KOPT-K1 (cell line): ENCODE results near the gene CRTAP.
"Not testable (repeated sequence)": the region's sequence is repeated elsewhere in the genome, so short reads cannot be mapped to it uniquely, and the experiment has no call there.

Source experiments
- H3K27ac ChIP-seq: fragments of 200-600 bp; sonication (generic); 2 replicates; pipeline ENCODE4 v1.5.1; 2016; ENCODE audit warnings: antibody characterized with exemption, mild to moderate bottlenecking, low read depth, low read length; ENCODE audit not compliant: poor library complexity, severe bottlenecking
- H3K36me3 ChIP-seq: fragments of 200-600 bp; sonication (generic); 2 replicates; pipeline ENCODE4 v1.5.1; 2017; ENCODE audit warnings: antibody characterized with exemption, mild to moderate bottlenecking, low read length, moderate library complexity; ENCODE audit not compliant: insufficient read depth
- H3K9me3 ChIP-seq: fragments of 200-600 bp; sonication (generic); 2 replicates; pipeline ENCODE4 v1.5.1; 2017; ENCODE audit warnings: antibody characterized with exemption, low read length, mild to moderate bottlenecking; ENCODE audit not compliant: insufficient read depth, poor library complexity, severe bottlenecking

Gene CRTAP

DNA sequence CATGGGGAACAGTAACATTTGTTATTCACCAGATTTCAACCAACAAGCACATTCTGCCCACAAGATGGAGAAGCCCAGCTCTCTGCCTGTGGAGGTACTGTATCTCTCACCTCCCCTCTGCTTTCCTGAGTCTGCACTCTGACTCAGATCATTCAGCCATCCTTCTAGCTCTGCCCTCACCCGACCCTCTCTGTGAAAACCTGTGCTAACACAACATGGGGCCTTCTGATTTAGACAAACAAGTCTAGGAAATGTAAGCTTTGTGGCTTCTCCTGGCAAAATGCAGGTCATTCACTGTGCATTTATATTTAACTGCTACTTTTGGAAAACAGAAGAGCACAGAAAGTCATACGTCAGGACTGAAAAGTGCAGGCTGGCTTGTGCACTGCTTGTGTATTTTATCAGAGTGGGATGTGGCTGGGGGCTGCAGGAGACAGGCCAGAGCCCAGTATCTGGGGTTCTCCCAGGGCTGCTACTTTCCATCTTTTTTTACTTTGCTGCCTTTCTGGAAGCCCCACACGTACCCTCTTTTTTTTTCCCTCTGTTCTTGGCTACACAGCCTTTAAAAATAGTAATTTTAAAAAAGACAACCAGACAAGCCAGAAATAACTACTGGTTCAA is 54.0 kb downstream of the CRTAP start:
- H3K36me3 ChIP-seq, result no peaks in the 10 kb centered on the region
- H3K9me3 ChIP-seq, result no peaks in the 10 kb centered on the region
- no peak overlapping the region for H3K27ac ChIP-seq

DNA sequence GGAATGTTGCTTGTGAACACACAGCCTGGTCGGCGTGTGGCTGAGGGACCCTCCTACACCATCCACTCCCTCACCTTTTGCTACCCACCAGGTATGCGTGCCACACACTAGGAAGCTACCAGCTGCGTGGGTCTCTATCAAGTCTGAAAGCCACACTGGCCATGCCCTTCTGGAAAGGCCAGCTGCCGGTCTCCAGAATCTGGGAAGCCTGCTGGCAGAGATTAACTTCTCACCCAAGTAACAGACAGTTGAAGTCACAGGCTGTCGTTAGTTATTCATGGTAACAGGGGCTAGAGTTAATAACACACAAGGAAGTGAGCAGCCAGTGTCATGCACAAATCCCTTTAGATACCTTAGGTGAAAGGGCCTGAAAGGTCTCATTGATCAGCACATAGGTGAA is 56.7 kb downstream of the CRTAP start:
- Histone ChIP-seq H3K36me3 (no peaks in the 10 kb centered on the region), H3K9me3 (no peaks in the 10 kb centered on the region), H3K27ac (no peak overlapping the region)

DNA sequence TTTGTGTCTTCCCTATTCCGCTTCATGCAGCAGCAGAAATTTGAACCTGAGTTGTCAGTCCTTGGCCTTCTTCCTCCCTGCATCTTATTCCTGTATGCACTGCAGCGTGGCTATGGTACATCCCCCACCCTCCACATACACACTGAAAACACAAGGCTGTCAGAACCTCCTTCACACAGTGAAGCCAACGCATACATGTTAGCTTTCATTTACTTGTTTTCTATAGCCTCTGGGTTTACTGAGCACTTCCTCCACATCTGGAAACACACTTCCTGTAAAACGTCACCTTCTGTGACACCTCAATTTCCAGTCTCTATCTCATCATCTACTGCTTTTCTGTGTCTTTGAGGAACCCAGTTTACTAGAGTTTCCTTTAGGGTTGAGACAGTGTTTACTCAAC is 57.8 kb downstream of the CRTAP start:
- Histone ChIP-seq H3K27ac (no peak overlapping the region), H3K36me3 (no peaks in the 10 kb centered on the region)

DNA sequence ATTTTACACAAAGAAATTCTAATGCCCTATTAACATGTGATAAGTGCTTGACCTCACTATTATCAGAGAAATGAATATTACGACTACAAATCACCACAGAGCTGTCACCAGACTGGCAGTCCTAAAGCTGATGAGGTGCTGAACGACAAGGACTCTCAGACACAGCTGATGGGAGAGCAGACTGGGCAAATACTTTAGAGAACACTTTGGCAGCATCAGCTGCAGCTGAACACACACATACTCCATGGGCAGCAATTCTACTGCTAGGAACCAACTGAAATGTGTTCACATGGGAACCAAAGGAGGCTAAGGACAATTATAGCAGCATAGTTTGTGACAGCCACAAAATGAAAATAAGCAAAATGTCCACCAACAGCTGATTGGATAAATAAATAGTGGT is 59.3 kb downstream of the CRTAP start:
- Histone ChIP-seq H3K36me3 (no peaks in the 10 kb centered on the region), H3K27ac (no peak overlapping the region), H3K9me3 (peaks cover 3% of the 10 kb centered on the region)

More for the DNA sequence above, 57.8 kb downstream of the CRTAP start:
- no peaks in the 10 kb centered on the region for H3K9me3 ChIP-seq

DNA sequence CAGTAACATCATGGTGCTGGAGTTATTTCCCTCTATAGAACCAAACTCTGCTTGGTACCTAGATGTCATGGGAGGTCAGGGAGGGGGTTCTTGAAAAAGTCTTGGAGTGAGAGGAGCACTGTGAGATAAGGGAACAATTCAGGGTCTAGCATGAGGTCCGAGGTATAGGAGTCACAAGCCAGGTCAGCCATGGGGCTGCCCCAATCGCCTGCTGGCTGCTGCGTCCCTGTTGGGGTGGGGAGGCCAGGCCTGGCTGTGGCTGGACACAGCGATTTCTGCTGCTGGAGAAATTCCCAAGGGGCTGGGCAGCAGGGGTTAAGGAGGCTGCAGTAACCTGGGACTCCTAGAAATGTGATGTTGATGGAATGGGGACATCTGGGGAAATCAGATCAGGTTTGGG is 59.9 kb downstream of the CRTAP start:
- no peaks in the 10 kb centered on the region for H3K36me3 ChIP-seq
- peaks cover 9% of the 10 kb centered on the region for H3K9me3 ChIP-seq
- H3K27ac ChIP-seq, result no peak overlapping the region

DNA sequence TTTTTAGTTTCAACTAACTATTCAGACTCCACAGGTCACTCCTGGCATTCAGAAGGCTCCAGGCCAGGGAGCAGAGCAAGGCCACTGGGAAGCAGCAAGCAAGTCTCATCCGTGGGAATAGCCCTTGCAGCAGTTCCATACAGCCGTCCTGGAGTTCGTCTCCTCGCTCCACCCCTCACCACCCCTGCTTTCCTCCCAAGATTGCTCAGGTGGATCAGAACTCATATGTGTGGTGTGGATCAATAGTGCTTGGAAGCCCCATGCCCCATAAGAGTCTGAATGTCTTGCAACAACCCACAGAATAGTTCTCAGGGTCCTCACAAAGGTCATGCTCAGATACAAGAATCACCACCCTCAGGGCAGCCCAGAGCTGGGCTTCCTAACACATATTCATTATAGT is 60.3 kb downstream of the CRTAP start:
- Histone ChIP-seq H3K27ac (no peak overlapping the region), H3K9me3 (peaks cover 13% of the 10 kb centered on the region), H3K36me3 (no peaks in the 10 kb centered on the region)

DNA sequence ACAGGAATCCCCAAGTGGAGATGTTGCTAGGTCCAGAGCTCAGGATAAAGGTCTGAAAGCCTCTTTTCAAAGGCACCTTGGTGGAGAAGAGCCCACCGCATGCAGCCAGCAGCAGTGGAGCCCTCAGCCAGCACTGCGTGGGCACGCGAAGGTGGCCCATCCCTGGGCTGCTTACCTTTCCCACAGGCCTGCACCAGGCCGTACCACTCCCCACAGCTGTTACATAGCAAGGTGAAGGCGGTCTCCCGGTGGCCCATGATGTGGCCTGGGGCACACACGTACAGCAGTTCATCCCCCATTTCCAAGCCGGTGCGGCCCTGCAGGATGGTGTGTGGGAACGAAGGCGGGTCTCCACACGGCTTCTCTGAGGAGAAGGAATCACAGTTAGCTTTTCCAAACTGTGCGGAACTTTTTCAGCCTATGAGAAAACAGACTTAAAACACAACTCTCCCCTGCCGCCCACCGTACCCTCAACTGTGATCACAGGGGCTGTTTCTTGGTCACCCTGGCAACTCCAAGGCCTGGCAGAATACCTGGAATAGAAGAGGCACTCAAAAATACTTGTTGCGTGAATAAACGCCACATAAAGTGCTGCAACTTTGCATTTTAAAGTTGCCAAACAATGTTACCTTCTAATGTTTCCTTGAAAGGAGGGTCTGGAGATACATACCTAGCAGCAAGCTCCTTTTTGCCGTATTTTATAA is 61.0 kb downstream of the CRTAP start:
- H3K27ac ChIP-seq, result no peak overlapping the region
- H3K36me3 ChIP-seq, result no peaks in the 10 kb centered on the region
- peaks cover 19% of the 10 kb centered on the region for H3K9me3 ChIP-seq

DNA sequence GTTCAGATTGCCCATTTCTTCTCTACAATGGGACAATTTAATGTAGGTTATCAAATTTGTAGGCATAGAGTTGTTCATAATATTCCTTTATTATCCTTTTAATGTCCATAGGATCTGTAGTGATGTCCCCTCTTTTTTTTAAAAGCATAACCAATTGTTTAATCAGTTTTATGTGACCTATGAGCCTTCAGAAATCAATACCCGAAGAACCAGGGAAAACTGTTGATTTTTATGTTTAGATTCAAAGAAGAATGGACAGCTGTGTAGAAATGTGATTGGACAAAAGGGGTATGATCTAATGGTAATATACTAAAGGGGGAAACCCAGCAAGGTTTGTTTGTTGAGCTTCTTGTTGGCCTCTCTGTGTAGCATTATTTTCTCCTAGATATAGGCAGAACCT is 65.3 kb downstream of the CRTAP start:
- Histone ChIP-seq H3K27ac (no peak overlapping the region), H3K9me3 (peaks cover 19% of the 10 kb centered on the region), H3K36me3 (no peaks in the 10 kb centered on the region)

DNA sequence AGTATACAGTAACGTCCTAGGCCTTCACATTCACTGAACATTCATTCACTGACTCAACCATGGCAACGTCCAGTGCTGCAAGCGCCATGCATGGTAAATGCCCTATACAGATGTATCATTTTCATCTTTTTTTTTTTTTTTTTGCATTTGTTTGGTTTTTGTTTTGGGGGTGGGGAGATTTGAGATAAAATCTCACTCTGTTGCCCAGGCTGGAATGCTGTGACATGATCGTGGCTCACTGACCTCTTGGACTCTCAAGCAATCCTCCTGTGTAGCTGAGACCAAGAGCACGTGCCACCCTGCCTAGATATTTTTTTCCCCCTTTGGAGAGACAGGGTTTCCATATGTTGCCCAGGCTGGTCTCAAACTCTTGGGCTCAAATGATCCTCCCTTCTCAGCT is 67.4 kb downstream of the CRTAP start:
- H3K27ac ChIP-seq, result no peak overlapping the region
- no peaks in the 10 kb centered on the region for H3K36me3 ChIP-seq
- H3K9me3 ChIP-seq, result peaks cover 19% of the 10 kb centered on the region

DNA sequence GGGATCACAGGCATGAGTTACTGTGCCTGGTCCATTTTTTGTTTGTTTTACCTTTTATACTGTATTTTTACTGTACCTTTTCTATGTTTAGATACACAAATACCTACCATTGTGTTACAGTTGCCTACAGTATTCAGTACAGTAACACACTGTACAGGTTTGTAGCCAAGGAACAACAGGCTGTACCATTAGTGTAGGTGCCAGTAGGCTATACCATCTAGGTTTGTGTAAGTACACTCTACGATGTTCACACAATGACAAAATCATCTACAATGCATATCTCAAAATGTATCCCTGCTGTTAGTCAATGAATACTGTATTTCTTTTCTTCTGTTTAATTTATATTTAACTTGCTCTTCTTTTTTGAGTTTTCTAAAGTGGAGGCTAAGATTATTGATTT is 67.8 kb downstream of the CRTAP start:
- not testable (repeated sequence) for H3K27ac ChIP-seq, H3K36me3 ChIP-seq
- H3K9me3 ChIP-seq, result peaks cover 19% of the 10 kb centered on the region

DNA sequence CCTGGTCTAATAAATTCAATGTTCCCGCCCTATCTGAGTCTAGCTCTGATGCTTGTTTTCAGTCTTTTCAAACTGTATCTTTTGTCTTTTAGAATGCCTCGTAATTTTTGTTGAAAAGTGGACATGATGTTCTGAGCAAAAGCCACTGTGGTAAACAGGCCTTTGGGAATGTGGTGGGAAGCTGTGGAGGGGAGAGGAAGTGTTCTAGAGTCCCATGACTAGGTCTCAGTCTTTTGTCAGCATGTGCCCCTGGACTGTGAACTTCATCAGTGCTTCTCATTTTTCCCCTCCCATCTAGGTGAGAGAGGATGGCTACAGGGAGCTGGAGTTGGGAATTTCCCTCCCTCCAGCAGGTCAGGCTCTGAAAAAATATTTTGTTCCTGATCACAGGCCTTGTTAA is 71.0 kb downstream of the CRTAP start:
- H3K27ac ChIP-seq, result no peak overlapping the region
- H3K36me3 ChIP-seq, result no peaks in the 10 kb centered on the region
- no peaks in the 10 kb centered on the region for H3K9me3 ChIP-seq

DNA sequence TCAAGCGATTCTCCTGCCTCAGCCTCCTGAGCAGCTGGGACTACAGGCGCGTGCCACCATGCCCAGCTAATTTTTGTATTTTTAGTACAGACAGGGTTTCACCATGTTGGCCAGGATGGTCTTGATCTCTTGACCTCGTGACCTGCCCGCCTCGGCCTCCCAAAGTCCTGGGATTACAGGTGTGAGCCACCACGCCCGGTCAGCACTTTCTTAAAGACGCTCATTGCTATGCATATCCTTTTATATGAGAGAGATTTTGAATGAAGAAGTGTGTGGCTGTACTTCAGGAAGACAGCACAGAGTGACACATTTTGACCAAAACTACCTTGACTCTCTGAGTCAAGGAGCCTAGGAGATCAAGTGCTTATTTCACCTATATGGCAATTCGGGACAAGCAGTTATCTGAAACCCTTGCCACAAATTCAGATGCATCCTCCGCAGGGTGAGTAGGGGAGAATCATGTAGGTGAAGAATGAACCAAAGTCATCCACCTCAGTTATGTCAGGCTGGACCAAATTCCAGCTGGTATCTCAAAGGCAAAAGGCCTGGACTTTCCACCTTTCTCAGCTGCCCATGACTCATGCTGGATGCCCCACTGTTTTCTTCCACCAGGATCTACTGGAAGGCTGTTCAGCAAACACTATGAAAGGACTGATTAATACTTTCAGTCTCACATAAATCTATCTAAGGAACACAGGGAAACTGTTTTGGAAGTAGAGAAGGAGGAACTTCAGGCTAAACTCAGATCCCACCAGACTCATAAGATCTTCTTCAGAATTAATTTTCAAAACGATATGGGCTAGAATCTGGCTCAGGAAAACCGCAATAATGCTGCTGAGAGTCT is 72.9 kb downstream of the CRTAP start:
- no peak overlapping the region for H3K27ac ChIP-seq
- no peaks in the 10 kb centered on the region for H3K9me3 ChIP-seq
- H3K36me3 ChIP-seq, result no peaks in the 10 kb centered on the region

DNA sequence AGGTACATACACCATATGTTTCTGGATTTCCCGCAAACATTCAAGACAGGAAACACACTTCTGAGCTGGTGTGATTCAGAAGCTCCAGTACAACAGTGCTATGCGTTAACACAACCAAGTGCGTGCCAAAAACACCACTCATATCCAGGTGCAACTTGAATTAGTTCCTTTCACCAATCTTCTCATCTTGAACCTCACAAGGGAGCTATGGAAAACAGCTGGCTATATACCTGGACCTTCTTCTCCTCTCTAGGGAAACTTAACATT is 73.5 kb downstream of the CRTAP start:
- Histone ChIP-seq H3K36me3 (no peaks in the 10 kb centered on the region), H3K27ac (no peak overlapping the region), H3K9me3 (no peaks in the 10 kb centered on the region)

DNA sequence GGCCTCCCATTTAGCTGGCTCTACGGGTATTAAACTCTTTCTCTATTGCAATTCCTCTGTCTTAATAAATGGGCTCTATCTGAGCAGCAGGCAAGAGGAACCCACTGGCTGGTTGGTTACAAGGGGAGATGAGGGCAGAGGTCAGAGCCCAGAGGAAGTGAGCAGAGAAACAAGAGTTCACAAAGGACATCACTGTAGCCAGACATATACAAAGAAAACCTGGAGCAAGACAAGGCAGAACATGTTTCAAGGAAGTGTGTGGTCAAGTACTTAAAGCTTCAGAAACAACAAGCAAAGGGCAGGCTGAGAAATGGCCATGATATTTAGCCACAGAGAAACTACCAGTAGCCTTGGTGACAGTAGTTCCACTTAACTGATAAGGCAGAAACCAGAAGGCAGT is 80.5 kb downstream of the CRTAP start:
- H3K36me3 ChIP-seq, result no peaks in the 10 kb centered on the region
- no peak overlapping the region for H3K27ac ChIP-seq
- no peaks in the 10 kb centered on the region for H3K9me3 ChIP-seq

DNA sequence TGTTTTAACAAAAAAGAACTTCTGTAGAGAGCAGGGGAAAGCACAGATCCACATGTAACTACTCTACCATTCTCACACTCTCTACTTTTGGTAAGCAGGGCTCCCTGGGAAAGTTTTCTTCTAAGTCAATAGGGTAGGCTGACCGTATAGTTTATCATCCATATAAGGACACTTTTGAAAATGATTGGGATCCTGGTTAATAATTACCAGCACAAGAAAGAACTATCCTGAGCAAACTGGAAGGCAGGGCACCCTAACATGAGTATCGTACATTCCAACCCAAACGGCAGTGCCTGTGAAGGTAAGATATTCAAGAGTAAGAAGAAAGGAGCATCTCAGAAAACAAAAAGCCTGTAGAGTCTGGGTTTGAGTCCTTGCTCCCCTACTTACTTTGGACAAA is 82.7 kb downstream of the CRTAP start:
- no peak overlapping the region for H3K27ac ChIP-seq
- no peaks in the 10 kb centered on the region for H3K36me3 ChIP-seq
- no peaks in the 10 kb centered on the region for H3K9me3 ChIP-seq
